Naive thymus-derived CD4-positive, alpha-beta T cell (primary cell): ENCODE measurements around the gene NPAS2. TPM values are rescaled to one million over a fixed set of nuclear protein-coding genes. Genes with fewer than 3 reads are reported as not detected.

Experiments used
- ATAC-seq: fragments of 150-1000 bp; cut with Tn5 transposase; 2 replicates; pipeline ENCODE4 v1.10.0; 2021; ENCODE audit warnings: mild to moderate bottlenecking, moderate library complexity
- CTCF ChIA-PET: fragments of 350-600 bp; sonication (Branson Sonifier 250); formaldehyde crosslinking; loops from one replicate; lab custom pipeline; 2021; ENCODE audit warnings: antibody characterized with exemption; lab: Charles Lee
- POLR2A ChIA-PET: fragments of 350-600 bp; sonication (Branson Sonifier 250); formaldehyde crosslinking; loops from one replicate; lab custom pipeline; 2021; ENCODE audit warnings: antibody characterized with exemption, inconsistent platforms; lab: Charles Lee
- DNase-seq, 9 donors: peaks; one replicate each; pipeline versions ENCODE4 v3.0.0 to v3.0.0-alpha.2; 2020 to 2022; ENCODE audit warnings: mixed read lengths in 1 of 9
- H3K27ac ChIP-seq: one replicate; pipeline ENCODE4 v1.7.0; 2013; ENCODE audit warnings: mild to moderate bottlenecking, low read depth, low read length, moderate library complexity
- H3K27me3 ChIP-seq, 2 donors: one replicate each; pipeline ENCODE4 v1.7.0; 2013; ENCODE audit warnings: low read length in 2 of 2, mild to moderate bottlenecking in 2 of 2, moderate library complexity in 2 of 2; ENCODE audit not compliant: control insufficient read depth in 2 of 2, insufficient read depth in 2 of 2
- H3K36me3 ChIP-seq, 3 experiments: 1 replicate in 2 of 3; 2 replicates in 1 of 3; pipeline ENCODE4 v1.7.0; 2013; ENCODE audit warnings: low read length in 3 of 3, mild to moderate bottlenecking in 3 of 3, moderate library complexity in 1 of 3; ENCODE audit not compliant: insufficient read depth in 3 of 3, control insufficient read depth in 2 of 3
- H3K4me1 ChIP-seq, 2 donors: one replicate each; pipeline ENCODE4 v1.7.0; 2013; ENCODE audit warnings: low read length in 2 of 2, mild to moderate bottlenecking in 2 of 2, moderate library complexity in 1 of 2; ENCODE audit not compliant: control insufficient read depth in 2 of 2, insufficient read depth in 2 of 2
- H3K4me3 ChIP-seq: 2 replicates; pipeline ENCODE4 v1.7.0; 2013; ENCODE audit warnings: mild to moderate bottlenecking, low read length
- H3K9me3 ChIP-seq, 3 experiments: 1 replicate in 2 of 3; 2 replicates in 1 of 3; pipeline ENCODE4 v1.7.0; 2013; ENCODE audit warnings: low read length in 3 of 3; ENCODE audit not compliant: control insufficient read depth in 2 of 3
- H3K27ac Mint-ChIP-seq, 9 donors: one replicate each; pipeline ENCODE4 v1.8.0; 2020 to 2022; ENCODE audit warnings: mixed read lengths in 9 of 9, mild to moderate bottlenecking in 8 of 9, moderate library complexity in 5 of 9, inconsistent platforms in 2 of 9
- H3K27me3 Mint-ChIP-seq, 5 donors: one replicate each; pipeline ENCODE4 v1.8.0; 2021 to 2022; ENCODE audit warnings: mixed read lengths in 5 of 5, mild to moderate bottlenecking in 1 of 5
- H3K36me3 Mint-ChIP-seq, 5 donors: one replicate each; pipeline ENCODE4 v1.8.0; 2020 to 2022; ENCODE audit warnings: mixed read lengths in 5 of 5, mild to moderate bottlenecking in 3 of 5, inconsistent platforms in 1 of 5
- H3K4me1 Mint-ChIP-seq, 7 donors: one replicate each; pipeline ENCODE4 v1.8.0; 2020 to 2022; ENCODE audit warnings: mixed read lengths in 7 of 7, mild to moderate bottlenecking in 3 of 7, inconsistent platforms in 1 of 7
- H3K4me3 Mint-ChIP-seq, 10 donors: one replicate each; pipeline ENCODE4 v1.8.0; 2020 to 2022; ENCODE audit warnings: mild to moderate bottlenecking in 10 of 10, mixed read lengths in 10 of 10, moderate library complexity in 6 of 10, inconsistent platforms in 2 of 10
- H3K9me3 Mint-ChIP-seq, 11 donors: one replicate each; pipeline ENCODE4 v1.8.0; 2020 to 2022; ENCODE audit warnings: mixed read lengths in 11 of 11, mild to moderate bottlenecking in 4 of 11, inconsistent platforms in 1 of 11, moderate library complexity in 1 of 11
- intact Hi-C, 2 donors: fragments of 100-400 bp; cut with micrococcal nuclease; formaldehyde crosslinking; loops; one replicate each; pipeline ENCODE4 v1.15.1; 2023
- polyA plus RNA-seq, 2 donors: library from polyadenylated mRNA; unstranded; fragments of 300-500 nt; fragmentation: Illumina TruSeq; gene quantifications; one replicate each; pipeline ENCODE4 v1.2.3, GENCODE V29; 2021
- total RNA-seq, 6 experiments: library from RNA in 5 of 6; stranded (reverse) in 5 of 6; gene quantifications; 1 replicate in 5 of 6; 2 replicates in 1 of 6; pipeline ENCODE4 v1.2.3 and lab custom pipeline; 2021 to 2026

NPAS2 gene
- total and polyA plus RNA-seq, 7 experiments from 2014 or later, result 1.2 to 15.0 (median 8.3) TPM

GRCh38 chr2:100972452-100972851 is 152.5 kb downstream of the NPAS2 start:
- ATAC-seq (no peak), DNase-seq (no peak)
- H3K4me3 ChIP-seq, result no peak overlapping the region
- H3K27ac ChIP-seq, result no peak overlapping the region
- no peaks in the 10 kb centered on the region for H3K9me3 ChIP-seq
- H3K9me3 Mint-ChIP-seq, result peaks cover 0 to 1% (median 0%) of the 10 kb centered on the region in 11 donors
- no peaks in the 10 kb centered on the region for H3K4me1 ChIP-seq
- CTCF ChIA-PET, result no interaction called here
- no peaks in the 10 kb centered on the region for H3K4me1 Mint-ChIP-seq
- H3K27me3 ChIP-seq, result no peaks in the 10 kb centered on the region
- H3K27me3 Mint-ChIP-seq, result peaks cover 0 to 3% (median 0%) of the 10 kb centered on the region in 5 donors
- POLR2A ChIA-PET, result no interaction called here
- H3K36me3 ChIP-seq, result peaks cover 0 to 4% (median 0%) of the 10 kb centered on the region in 3 experiments
- intact Hi-C loops, result no loop called here
- peaks cover 0 to 37% (median 12%) of the 10 kb centered on the region in 5 donors for H3K36me3 Mint-ChIP-seq
- no peak overlapping the region for H3K27ac Mint-ChIP-seq
- H3K4me3 Mint-ChIP-seq, result no peak overlapping the region

GRCh38 chr2:100974712-100975520 is 155.0 kb downstream of the NPAS2 start:
- intact Hi-C loops, result no loop called here
- H3K36me3 ChIP-seq, result peaks cover 0 to 4% (median 0%) of the 10 kb centered on the region in 3 experiments
- no peaks in the 10 kb centered on the region for H3K9me3 ChIP-seq
- DNase-seq, result no peak
- ChIA-PET CTCF (interaction anchor here (0.8 kb wide), 1 partner anchor 87 kb away, joined by 3 read pairs; no protein-coding TSS in a partner anchor), POLR2A (no interaction called here)
- no peak for ATAC-seq
- H3K4me3 Mint-ChIP-seq, result no peak overlapping the region
- H3K27me3 ChIP-seq, result no peaks in the 10 kb centered on the region
- H3K9me3 Mint-ChIP-seq, result peaks cover 0 to 1% (median 0%) of the 10 kb centered on the region in 11 donors
- no peaks in the 10 kb centered on the region for H3K27me3 Mint-ChIP-seq
- H3K4me3 ChIP-seq, result no peak overlapping the region
- no peak overlapping the region for H3K27ac ChIP-seq
- no peaks in the 10 kb centered on the region for H3K4me1 ChIP-seq
- H3K4me1 Mint-ChIP-seq, result peaks cover 0 to 3% (median 0%) of the 10 kb centered on the region in 7 donors
- no peak overlapping the region for H3K27ac Mint-ChIP-seq
- H3K36me3 Mint-ChIP-seq, result peaks cover 0 to 38% (median 6%) of the 10 kb centered on the region in 5 donors

GRCh38 chr2:100975521-100975785 is 155.5 kb downstream of the NPAS2 start:
- no peaks in the 10 kb centered on the region for H3K27me3 ChIP-seq
- ChIA-PET CTCF (no interaction called here), POLR2A (no interaction called here)
- no peak overlapping the region for H3K4me3 ChIP-seq
- Mint-ChIP-seq H3K4me3 (no peak overlapping the region), H3K9me3 (peaks cover 0 to 1% (median 0%) of the 10 kb centered on the region in 11 donors), H3K27ac (no peak overlapping the region), H3K36me3 (peaks cover 0 to 36% (median 6%) of the 10 kb centered on the region in 5 donors), H3K27me3 (no peaks in the 10 kb centered on the region), H3K4me1 (peaks cover 0 to 3% (median 0%) of the 10 kb centered on the region in 7 donors)
- H3K36me3 ChIP-seq, result peaks cover 0 to 4% (median 0%) of the 10 kb centered on the region in 3 experiments
- no peak for ATAC-seq
- intact Hi-C loops, result no loop called here
- H3K27ac ChIP-seq, result no peak overlapping the region
- no peaks in the 10 kb centered on the region for H3K9me3 ChIP-seq
- DNase-seq, result no peak
- H3K4me1 ChIP-seq, result no peaks in the 10 kb centered on the region

GRCh38 chr2:100976061-100976460 is 156.1 kb downstream of the NPAS2 start:
- no peak overlapping the region for H3K27ac Mint-ChIP-seq
- H3K36me3 ChIP-seq, result peaks cover 0 to 4% (median 0%) of the 10 kb centered on the region in 3 experiments
- DNase-seq, result no peak
- no peak overlapping the region for H3K4me3 ChIP-seq
- peaks cover 0 to 3% (median 0%) of the 10 kb centered on the region in 7 donors for H3K4me1 Mint-ChIP-seq
- no peak overlapping the region for H3K4me3 Mint-ChIP-seq
- ChIA-PET POLR2A (no interaction called here), CTCF (no interaction called here)
- intact Hi-C loops, result no loop called here
- H3K27me3 ChIP-seq, result no peaks in the 10 kb centered on the region
- no peaks in the 10 kb centered on the region for H3K9me3 ChIP-seq
- peaks cover 0 to 30% (median 6%) of the 10 kb centered on the region in 5 donors for H3K36me3 Mint-ChIP-seq
- no peaks in the 10 kb centered on the region for H3K4me1 ChIP-seq
- no peak for ATAC-seq
- H3K27ac ChIP-seq, result no peak overlapping the region
- peaks cover 0 to 1% (median 0%) of the 10 kb centered on the region in 11 donors for H3K9me3 Mint-ChIP-seq
- no peaks in the 10 kb centered on the region for H3K27me3 Mint-ChIP-seq

GRCh38 chr2:100976645-100977391 is 156.9 kb downstream of the NPAS2 start:
- Histone ChIP-seq H3K4me1 (no peaks in the 10 kb centered on the region), H3K4me3 (no peak overlapping the region), H3K36me3 (peaks cover 0 to 4% (median 0%) of the 10 kb centered on the region in 3 experiments), H3K9me3 (no peaks in the 10 kb centered on the region), H3K27me3 (no peaks in the 10 kb centered on the region), H3K27ac (no peak overlapping the region)
- POLR2A ChIA-PET, result interaction anchor here (0.6 kb wide), 1 partner anchor 225 kb away, joined by 6 read pairs; no protein-coding TSS in a partner anchor
- intact Hi-C loops, result no loop called here
- CTCF ChIA-PET, result interaction anchor here (0.7 to 2.1 kb wide), 2 partner anchors 301 to 367 kb away, joined by 3 to 7 read pairs; no protein-coding TSS in a partner anchor
- peaks cover 0 to 3% (median 0%) of the 10 kb centered on the region in 7 donors for H3K4me1 Mint-ChIP-seq
- peaks cover 0 to 25% (median under 1%) of the 10 kb centered on the region in 5 donors for H3K36me3 Mint-ChIP-seq
- no peaks in the 10 kb centered on the region for H3K27me3 Mint-ChIP-seq
- H3K9me3 Mint-ChIP-seq, result peaks cover 0 to 1% (median 0%) of the 10 kb centered on the region in 11 donors
- no peak overlapping the region for H3K27ac Mint-ChIP-seq
- ATAC-seq, result no peak
- no peak overlapping the region for H3K4me3 Mint-ChIP-seq
- no peak for DNase-seq

GRCh38 chr2:100977511-100977910 is 157.6 kb downstream of the NPAS2 start:
- intact Hi-C loops, result no loop called here
- no peaks in the 10 kb centered on the region for H3K27me3 ChIP-seq
- H3K4me3 ChIP-seq, result no peak overlapping the region
- no peaks in the 10 kb centered on the region for H3K9me3 ChIP-seq
- no peak overlapping the region for H3K4me3 Mint-ChIP-seq
- H3K9me3 Mint-ChIP-seq, result peaks cover 0 to 1% (median 0%) of the 10 kb centered on the region in 11 donors
- ATAC-seq (no peak), DNase-seq (no peak)
- H3K4me1 ChIP-seq, result no peaks in the 10 kb centered on the region
- H3K36me3 ChIP-seq, result peaks cover 0 to under 1% (median 0%) of the 10 kb centered on the region in 3 experiments
- peaks cover 0 to 3% (median 0%) of the 10 kb centered on the region in 7 donors for H3K4me1 Mint-ChIP-seq
- ChIA-PET POLR2A (no interaction called here), CTCF (interaction anchor here (2.1 kb wide), 1 partner anchor 367 kb away, joined by 7 read pairs; no protein-coding TSS in a partner anchor)
- H3K27ac Mint-ChIP-seq, result no peak overlapping the region
- peaks cover 0 to 21% (median 0%) of the 10 kb centered on the region in 5 donors for H3K36me3 Mint-ChIP-seq
- H3K27me3 Mint-ChIP-seq, result no peaks in the 10 kb centered on the region
- H3K27ac ChIP-seq, result no peak overlapping the region
